A673 (cell line): ENCODE measurements around the gene RALA. TPM values are rescaled to one million over a fixed set of nuclear protein-coding genes. Genes with fewer than 3 reads are reported as not detected.

Experiments
- BruUV-seq: library from RNA; stranded (reverse); fragments of 400-500 nt; replicated peaks from 2 replicates; lab custom pipeline; 2021; lab: Mats Ljungman, UMichigan
- CTCF ChIA-PET: fragments of 300-600 bp; sonication (Branson Sonifier 250); formaldehyde crosslinking; loops from one replicate; lab custom pipeline; 2022; ENCODE audit warnings: antibody characterized with exemption; lab: Charles Lee
- POLR2A ChIA-PET: fragments of 300-600 bp; sonication (Branson Sonifier 250); formaldehyde crosslinking; loops from one replicate; lab custom pipeline; 2022; ENCODE audit warnings: antibody characterized with exemption; ENCODE audit not compliant: low non-redundant PET; lab: Charles Lee
- DNase-seq: peaks from one replicate; pipeline ENCODE4 v3.0.0-alpha.2; 2015; ENCODE audit warnings: low spot score
- H3K27ac ChIP-seq: fragments of 200-600 bp; sonication (generic); 2 replicates; pipeline ENCODE4 v1.5.1; 2016; ENCODE audit warnings: mixed run types, low read depth, mild to moderate bottlenecking, mixed read lengths, antibody characterized with exemption, low read length; ENCODE audit not compliant: poor library complexity, severe bottlenecking
- H3K27me3 ChIP-seq: fragments of 200-600 bp; sonication (generic); replicated peaks from 2 replicates; pipeline ENCODE4 v1.6.1; 2017; ENCODE audit warnings: mixed run types, low read depth, mild to moderate bottlenecking, mixed read lengths, antibody characterized with exemption, low read length; ENCODE audit not compliant: insufficient read depth, poor library complexity
- H3K36me3 ChIP-seq: fragments of 200-600 bp; sonication (generic); 2 replicates; pipeline ENCODE4 v1.6.1; 2016; ENCODE audit warnings: mixed run types, mild to moderate bottlenecking, mixed read lengths, antibody characterized with exemption, low read length; ENCODE audit not compliant: insufficient read depth, poor library complexity, severe bottlenecking
- H3K4me1 ChIP-seq: fragments of 200-600 bp; sonication (generic); 2 replicates; pipeline ENCODE4 v1.6.1; 2017; ENCODE audit warnings: mixed run types, mild to moderate bottlenecking, mixed read lengths, antibody characterized with exemption, low read length; ENCODE audit not compliant: insufficient read depth, poor library complexity, severe bottlenecking
- H3K4me3 ChIP-seq: fragments of 200-600 bp; sonication (generic); 2 replicates; pipeline ENCODE4 v1.5.1; 2016; ENCODE audit warnings: low read depth, mixed run types, mild to moderate bottlenecking, mixed read lengths, low read length; ENCODE audit not compliant: poor library complexity, severe bottlenecking
- H3K9me3 ChIP-seq: fragments of 200-600 bp; sonication (generic); 2 replicates; pipeline ENCODE4 v1.6.1; 2016; ENCODE audit warnings: mixed run types, low read depth, mild to moderate bottlenecking, mixed read lengths, antibody characterized with exemption, low read length; ENCODE audit not compliant: poor library complexity, severe bottlenecking
- EZH2 ChIP-seq: fragments of 200-600 bp; sonication (generic); IDR thresholded peaks from 2 replicates; pipeline ENCODE4 v1.6.1; 2017; ENCODE audit warnings: borderline replicate concordance, low read depth, mild to moderate bottlenecking, mixed read lengths, antibody characterized with exemption, low read length; ENCODE audit not compliant: poor library complexity, severe bottlenecking
- intact Hi-C: fragments of 100-400 bp; cut with micrococcal nuclease; formaldehyde crosslinking; loops from one replicate; pipeline ENCODE4 v1.10.0; 2022; ENCODE audit not compliant: unreplicated experiment
- total RNA-seq: library from RNA; stranded (reverse); gene quantifications from 2 replicates; pipeline ENCODE4 v1.2.3, GENCODE V29; 2021
- TF ChIP-seq, protein P1 (sequence below): fragments of 300-800, 200-600 bp; sonication (generic); conservative IDR thresholded peaks from 2 replicates; pipeline ENCODE4 v1.5.1; 2017; ENCODE audit warnings: low read depth, mild to moderate bottlenecking, antibody characterized with exemption, low read length, moderate library complexity, mixed read lengths

Gene RALA
- total RNA-seq, 1 experiment from 2014 or later, result 33.9 TPM

DNA sequence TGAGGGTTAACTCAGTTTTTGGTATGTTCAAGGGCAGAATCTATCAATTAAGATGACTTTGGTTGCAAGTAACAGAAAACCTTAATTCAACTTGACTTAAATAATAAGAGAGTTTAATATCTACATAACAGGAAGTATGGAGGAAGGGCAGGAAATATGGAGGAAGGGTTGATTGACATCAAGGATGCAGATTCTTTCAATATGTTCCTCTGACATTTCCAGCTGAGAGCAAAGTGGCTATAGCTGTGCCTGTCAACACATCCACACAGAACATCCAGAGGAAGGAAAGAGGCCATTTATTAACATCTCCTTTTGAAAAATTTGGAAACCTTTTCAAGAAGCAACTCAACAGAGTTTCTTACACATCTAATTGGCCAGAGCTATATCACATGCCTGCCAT lies 19.4 kb upstream of the RALA start:
- H3K9me3 ChIP-seq, result no peaks in the 10 kb centered on the region
- CTCF ChIA-PET, result no interaction called here
- no peaks in the 10 kb centered on the region for H3K36me3 ChIP-seq
- TF ChIP-seq EZH2, result no peak
- TF ChIP-seq, protein P1, sequence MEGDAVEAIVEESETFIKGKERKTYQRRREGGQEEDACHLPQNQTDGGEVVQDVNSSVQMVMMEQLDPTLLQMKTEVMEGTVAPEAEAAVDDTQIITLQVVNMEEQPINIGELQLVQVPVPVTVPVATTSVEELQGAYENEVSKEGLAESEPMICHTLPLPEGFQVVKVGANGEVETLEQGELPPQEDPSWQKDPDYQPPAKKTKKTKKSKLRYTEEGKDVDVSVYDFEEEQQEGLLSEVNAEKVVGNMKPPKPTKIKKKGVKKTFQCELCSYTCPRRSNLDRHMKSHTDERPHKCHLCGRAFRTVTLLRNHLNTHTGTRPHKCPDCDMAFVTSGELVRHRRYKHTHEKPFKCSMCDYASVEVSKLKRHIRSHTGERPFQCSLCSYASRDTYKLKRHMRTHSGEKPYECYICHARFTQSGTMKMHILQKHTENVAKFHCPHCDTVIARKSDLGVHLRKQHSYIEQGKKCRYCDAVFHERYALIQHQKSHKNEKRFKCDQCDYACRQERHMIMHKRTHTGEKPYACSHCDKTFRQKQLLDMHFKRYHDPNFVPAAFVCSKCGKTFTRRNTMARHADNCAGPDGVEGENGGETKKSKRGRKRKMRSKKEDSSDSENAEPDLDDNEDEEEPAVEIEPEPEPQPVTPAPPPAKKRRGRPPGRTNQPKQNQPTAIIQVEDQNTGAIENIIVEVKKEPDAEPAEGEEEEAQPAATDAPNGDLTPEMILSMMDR, result no peak
- intact Hi-C loops, result no loop called here
- no peak for DNase-seq
- H3K4me3 ChIP-seq, result no peak overlapping the region
- H3K4me1 ChIP-seq, result peaks cover 11% of the 10 kb centered on the region
- no peaks in the 10 kb centered on the region for H3K27me3 ChIP-seq
- H3K27ac ChIP-seq, result no peak overlapping the region
- BruUV-seq, result no TSS peak
- POLR2A ChIA-PET, result no interaction called here

GRCh38 chr7:39605087-39605486 lies 18.3 kb upstream of the RALA start:
- H3K36me3 ChIP-seq, result no peaks in the 10 kb centered on the region
- POLR2A ChIA-PET, result no interaction called here
- no TSS peak for BruUV-seq
- H3K4me3 ChIP-seq, result no peak overlapping the region
- no peaks in the 10 kb centered on the region for H3K9me3 ChIP-seq
- no peaks in the 10 kb centered on the region for H3K27me3 ChIP-seq
- intact Hi-C loops, result no loop called here
- CTCF ChIA-PET, result no interaction called here
- peaks cover 21% of the 10 kb centered on the region for H3K4me1 ChIP-seq
- H3K27ac ChIP-seq, result no peak overlapping the region
- TF ChIP-seq EZH2, result no peak
- no peak for DNase-seq

DNA sequence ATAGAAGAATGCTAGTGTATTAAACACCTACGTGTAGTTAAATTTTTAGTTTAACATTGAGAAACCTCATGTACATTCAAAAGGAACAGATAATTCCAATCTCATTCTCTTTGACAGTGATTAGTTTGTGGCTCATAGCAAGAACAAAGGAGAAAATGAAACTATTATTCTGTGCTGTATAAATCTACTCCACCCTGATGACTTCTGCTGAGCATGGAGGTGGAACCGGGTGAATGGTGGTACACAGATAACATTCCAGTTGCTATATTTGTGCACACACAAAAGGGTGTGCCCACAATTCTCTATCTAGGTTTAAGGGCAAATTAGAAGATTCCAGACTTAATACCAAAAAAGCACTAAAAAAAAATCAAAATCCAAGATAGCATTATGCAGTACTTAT lies 17.0 kb upstream of the RALA start:
- CTCF ChIA-PET, result no interaction called here
- intact Hi-C loops, result no loop called here
- Histone ChIP-seq H3K9me3 (no peaks in the 10 kb centered on the region), H3K4me3 (no peak overlapping the region), H3K36me3 (no peaks in the 10 kb centered on the region), H3K27me3 (no peaks in the 10 kb centered on the region), H3K27ac (no peak overlapping the region), H3K4me1 (peaks cover 21% of the 10 kb centered on the region)
- BruUV-seq, result no TSS peak
- TF ChIP-seq EZH2, result no peak
- TF ChIP-seq, protein P1, result no peak
- POLR2A ChIA-PET, result no interaction called here
- DNase-seq, result no peak

DNA sequence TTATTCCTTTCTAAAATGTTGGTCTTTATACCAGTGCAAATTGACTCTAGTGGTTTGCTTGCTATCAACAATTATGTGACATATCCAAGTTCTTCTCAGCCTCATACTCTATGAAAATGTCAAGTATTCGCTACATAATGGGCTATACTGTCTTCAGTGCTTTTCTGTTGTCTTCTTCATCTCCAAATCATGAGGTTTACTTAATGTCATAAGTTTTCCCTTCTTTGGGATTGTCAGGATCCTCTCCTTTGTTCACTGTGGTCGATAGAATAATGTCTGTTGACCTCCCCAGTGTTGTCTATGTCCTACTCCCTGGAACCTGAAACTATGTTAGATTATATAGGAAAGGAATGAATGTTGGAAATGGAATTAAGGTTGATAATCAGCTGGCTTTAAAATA lies 16.4 kb upstream of the RALA start:
- ChIA-PET POLR2A (no interaction called here), CTCF (no interaction called here)
- H3K27me3 ChIP-seq, result no peaks in the 10 kb centered on the region
- H3K27ac ChIP-seq, result no peak overlapping the region
- intact Hi-C loops, result no loop called here
- peaks cover 21% of the 10 kb centered on the region for H3K4me1 ChIP-seq
- TF ChIP-seq EZH2, result no peak
- TF ChIP-seq, protein P1, result no peak
- no peaks in the 10 kb centered on the region for H3K36me3 ChIP-seq
- BruUV-seq, result no TSS peak
- no peaks in the 10 kb centered on the region for H3K9me3 ChIP-seq
- no peak for DNase-seq
- no peak overlapping the region for H3K4me3 ChIP-seq
